Measurements from ENCODE around the gene GNB1L. TPM values are rescaled to one million over a fixed set of nuclear protein-coding genes. Genes with fewer than 3 reads are reported as not detected.
A peak's percentile ranks its signal among the peaks of the same experiment; 100 is the strongest.

The GNB1L gene
- total RNA-seq, 1 donor from 2014 or later = 3.7 TPM

DNA sequence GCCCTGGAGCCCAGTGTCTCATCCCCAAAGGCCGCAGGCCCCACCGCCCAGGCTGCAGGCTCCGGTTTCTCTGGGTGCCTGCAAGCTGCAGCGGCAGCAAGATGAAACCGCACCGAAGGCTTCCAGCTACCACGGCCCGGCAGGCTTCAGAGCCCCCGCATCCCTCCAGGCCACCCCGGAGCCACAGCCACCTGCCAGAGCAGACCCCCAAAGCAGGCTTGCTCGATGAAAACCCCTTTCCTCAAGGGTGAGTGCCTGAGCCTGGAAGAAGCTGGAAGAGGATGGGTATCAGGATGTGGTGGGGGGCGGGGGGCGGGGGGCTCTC is 24.5 kb upstream of the GNB1L start:
- H3K36me3 Mint-ChIP-seq (ENCODE audit: low read depth, unreplicated experiment) = no peaks in the 10 kb centered on the region
- H3K27me3 Mint-ChIP-seq (ENCODE audit: unreplicated experiment) = peaks cover 16% of the 10 kb centered on the region
- peaks cover 13% of the 10 kb centered on the region for H3K4me1 Mint-ChIP-seq (ENCODE audit: unreplicated experiment)
- H3K4me3 Mint-ChIP-seq (ENCODE audit: unreplicated experiment) = no peak overlapping the region
- TF ChIP-seq, protein P1, sequence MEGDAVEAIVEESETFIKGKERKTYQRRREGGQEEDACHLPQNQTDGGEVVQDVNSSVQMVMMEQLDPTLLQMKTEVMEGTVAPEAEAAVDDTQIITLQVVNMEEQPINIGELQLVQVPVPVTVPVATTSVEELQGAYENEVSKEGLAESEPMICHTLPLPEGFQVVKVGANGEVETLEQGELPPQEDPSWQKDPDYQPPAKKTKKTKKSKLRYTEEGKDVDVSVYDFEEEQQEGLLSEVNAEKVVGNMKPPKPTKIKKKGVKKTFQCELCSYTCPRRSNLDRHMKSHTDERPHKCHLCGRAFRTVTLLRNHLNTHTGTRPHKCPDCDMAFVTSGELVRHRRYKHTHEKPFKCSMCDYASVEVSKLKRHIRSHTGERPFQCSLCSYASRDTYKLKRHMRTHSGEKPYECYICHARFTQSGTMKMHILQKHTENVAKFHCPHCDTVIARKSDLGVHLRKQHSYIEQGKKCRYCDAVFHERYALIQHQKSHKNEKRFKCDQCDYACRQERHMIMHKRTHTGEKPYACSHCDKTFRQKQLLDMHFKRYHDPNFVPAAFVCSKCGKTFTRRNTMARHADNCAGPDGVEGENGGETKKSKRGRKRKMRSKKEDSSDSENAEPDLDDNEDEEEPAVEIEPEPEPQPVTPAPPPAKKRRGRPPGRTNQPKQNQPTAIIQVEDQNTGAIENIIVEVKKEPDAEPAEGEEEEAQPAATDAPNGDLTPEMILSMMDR (IDR thresholded peaks at IDR 0.05; ENCODE audit: unreplicated experiment) = no peak
- no peak overlapping the region for H3K27ac Mint-ChIP-seq (ENCODE audit: unreplicated experiment)
- DNase-seq (ENCODE audit: low spot score) = no peak
- no peaks in the 10 kb centered on the region for H3K9me3 Mint-ChIP-seq (ENCODE audit: unreplicated experiment)

DNA sequence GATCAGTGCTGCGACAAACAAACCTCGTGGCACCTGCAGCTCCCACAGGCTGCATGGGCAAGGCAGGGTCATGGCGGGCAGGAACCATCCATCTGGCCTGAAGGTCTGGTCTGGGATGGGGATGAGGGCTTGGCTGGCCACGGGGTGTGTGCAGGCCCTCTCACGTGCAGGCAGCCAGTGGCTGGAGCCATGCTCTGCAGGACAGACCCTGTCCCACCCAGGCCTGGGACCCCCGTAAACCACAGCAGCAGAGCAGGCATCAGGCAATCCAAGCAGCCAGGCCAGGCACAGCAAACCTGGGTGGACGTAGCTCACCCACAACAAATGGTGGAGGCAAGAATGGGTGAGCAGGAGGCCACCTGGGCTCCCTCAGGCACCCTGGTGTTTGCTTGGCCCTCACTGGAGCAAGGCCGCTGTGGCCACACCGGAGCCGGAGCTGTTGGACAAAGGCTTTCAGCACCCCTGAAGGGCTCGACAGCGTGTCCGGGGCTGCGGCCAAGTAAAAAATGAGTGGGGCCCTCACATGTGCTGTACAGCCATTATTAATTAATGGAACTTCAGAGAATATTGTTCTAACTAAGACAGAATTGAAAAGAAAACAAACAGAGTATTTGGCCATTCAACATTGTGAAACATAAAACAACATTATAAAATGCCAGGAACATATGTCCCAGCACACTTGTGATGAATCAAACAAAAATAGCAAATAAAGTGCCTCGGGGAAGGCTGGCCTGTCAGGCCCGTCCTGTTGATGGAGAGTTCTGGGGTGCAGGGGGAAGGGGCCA is 24.0 kb upstream of the GNB1L start:
- TF ChIP-seq, protein P1 (IDR thresholded peaks at IDR 0.05; ENCODE audit: unreplicated experiment) = no peak

DNA sequence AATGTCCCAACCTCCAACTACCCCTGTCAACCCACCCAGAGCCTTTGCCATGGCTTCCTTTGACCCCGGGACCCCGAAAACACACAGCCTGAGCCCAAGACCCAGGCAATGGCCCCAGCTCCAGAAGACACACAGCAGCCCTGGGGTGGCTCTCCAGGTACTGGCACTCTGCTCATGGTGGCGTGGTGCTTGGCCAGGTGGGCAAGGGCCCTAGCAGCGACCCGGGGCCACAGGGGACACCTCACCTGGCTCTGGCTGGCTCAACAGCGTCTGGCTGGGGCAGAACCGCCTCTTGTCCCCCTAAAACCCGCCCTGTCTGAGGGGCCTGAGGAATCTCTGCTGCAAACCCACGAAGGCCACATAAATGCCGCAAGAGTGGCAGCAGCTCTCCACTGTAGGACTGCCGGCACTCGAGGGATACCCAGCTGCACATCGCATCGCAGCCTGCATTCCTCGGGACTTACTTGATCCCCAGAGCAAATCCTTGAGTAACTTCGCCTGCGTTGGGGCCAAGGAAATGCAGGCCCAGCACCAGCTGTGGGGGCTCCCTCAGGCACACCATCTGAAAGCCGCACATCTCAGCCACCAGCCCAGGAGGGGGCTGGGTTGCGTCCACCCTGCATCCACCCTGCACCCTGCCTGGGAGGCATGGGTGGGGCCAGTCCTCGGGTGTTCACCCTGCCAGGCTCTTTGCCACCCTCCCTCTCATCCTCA is 23.1 kb upstream of the GNB1L start:
- H3K4me3 Mint-ChIP-seq (ENCODE audit: unreplicated experiment) = no peak overlapping the region
- H3K27me3 Mint-ChIP-seq (ENCODE audit: unreplicated experiment) = peaks cover 16% of the 10 kb centered on the region
- no peaks in the 10 kb centered on the region for H3K9me3 Mint-ChIP-seq (ENCODE audit: unreplicated experiment)
- H3K36me3 Mint-ChIP-seq (ENCODE audit: low read depth, unreplicated experiment) = no peaks in the 10 kb centered on the region
- H3K4me1 Mint-ChIP-seq (ENCODE audit: unreplicated experiment) = peaks cover 13% of the 10 kb centered on the region
- no peak for DNase-seq (ENCODE audit: low spot score)
- H3K27ac Mint-ChIP-seq (ENCODE audit: unreplicated experiment) = no peak overlapping the region
- TF ChIP-seq, protein P1 (IDR thresholded peaks at IDR 0.05; ENCODE audit: unreplicated experiment) = no peak

More for the DNA sequence above, 24.0 kb upstream of the GNB1L start:
- Mint-ChIP-seq H3K9me3 (ENCODE audit: unreplicated experiment) (no peaks in the 10 kb centered on the region), H3K27me3 (ENCODE audit: unreplicated experiment) (peaks cover 16% of the 10 kb centered on the region), H3K36me3 (ENCODE audit: low read depth, unreplicated experiment) (no peaks in the 10 kb centered on the region), H3K4me1 (ENCODE audit: unreplicated experiment) (peaks cover 13% of the 10 kb centered on the region), H3K27ac (ENCODE audit: unreplicated experiment) (no peak overlapping the region), H3K4me3 (ENCODE audit: unreplicated experiment) (peak overlapping the region; percentile 56)
- DNase-seq (ENCODE audit: low spot score) = no peak

DNA sequence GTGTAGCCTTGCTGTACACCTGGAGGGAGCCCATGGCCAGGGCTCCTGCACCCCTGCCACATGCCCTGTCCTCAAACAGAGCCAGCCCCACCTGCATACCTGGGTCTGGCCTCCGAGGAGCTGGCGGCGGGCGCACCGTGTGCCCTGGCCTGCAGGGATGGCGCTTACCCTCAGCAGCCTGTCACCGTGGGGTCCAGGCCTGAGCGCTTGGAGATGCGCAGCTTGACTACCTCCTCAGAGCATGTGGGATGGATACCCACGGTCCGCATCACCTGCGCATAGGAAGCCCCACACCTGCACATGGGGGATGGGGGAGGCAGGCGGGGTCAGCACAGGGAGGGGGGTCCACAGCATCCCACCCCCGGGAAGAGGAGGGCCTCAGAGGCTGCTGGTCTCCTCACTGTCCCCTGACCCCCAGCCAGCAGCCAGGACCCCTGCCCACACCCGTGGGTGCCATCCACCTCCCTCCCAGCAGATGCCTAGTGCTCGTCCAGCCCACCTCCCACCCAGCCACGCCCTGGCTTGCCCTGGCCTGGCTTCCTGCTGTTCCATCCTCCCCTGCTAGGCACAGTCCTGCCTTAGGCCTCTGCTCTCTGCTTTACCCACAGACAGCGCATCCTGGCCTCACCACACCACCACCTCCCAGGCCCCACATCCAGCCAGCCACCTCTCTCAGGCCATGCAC is 22.4 kb upstream of the GNB1L start:
- Mint-ChIP-seq H3K9me3 (ENCODE audit: unreplicated experiment) (no peaks in the 10 kb centered on the region), H3K4me3 (ENCODE audit: unreplicated experiment) (no peak overlapping the region), H3K4me1 (ENCODE audit: unreplicated experiment) (peaks cover 13% of the 10 kb centered on the region), H3K36me3 (ENCODE audit: low read depth, unreplicated experiment) (no peaks in the 10 kb centered on the region), H3K27ac (ENCODE audit: unreplicated experiment) (no peak overlapping the region), H3K27me3 (ENCODE audit: unreplicated experiment) (peaks cover 16% of the 10 kb centered on the region)
- DNase-seq (ENCODE audit: low spot score) = no peak
- TF ChIP-seq, protein P1 (IDR thresholded peaks at IDR 0.05; ENCODE audit: unreplicated experiment) = no peak
